CD14-positive monocyte (primary cell): ENCODE results near the gene AIF1. TPM values are rescaled to one million over a fixed set of nuclear protein-coding genes. Genes with fewer than 3 reads are reported as not detected.

Source experiments
- DNase-seq, 3 donors: peaks; one replicate each; pipeline ENCODE4 v3.0.0-alpha.2; 2011 to 2022
- H2AFZ ChIP-seq: 2 replicates; pipeline ENCODE4 v1.6.0; 2012; ENCODE audit warnings: mild to moderate bottlenecking, low read depth, low read length, inconsistent platforms; ENCODE audit not compliant: insufficient read depth, poor library complexity, severe bottlenecking
- H3K27ac ChIP-seq, 2 donors: 1 replicate in 1 of 2; 2 replicates in 1 of 2; pipeline ENCODE4 v1.5.1; 2012 to 2013; ENCODE audit warnings: low read length in 2 of 2, control low read depth in 1 of 2, inconsistent platforms in 1 of 2, low read depth in 1 of 2, mild to moderate bottlenecking in 1 of 2
- H3K27me3 ChIP-seq, 2 donors: one replicate each; pipeline versions ENCODE4 v1.6.0 to v1.6.1; 2011 to 2013; ENCODE audit warnings: low read length in 2 of 2; ENCODE audit not compliant: control insufficient read depth in 2 of 2, insufficient read depth in 2 of 2
- H3K36me3 ChIP-seq, 2 donors: replicated peaks in 1 of 2; 1 replicate in 1 of 2; 2 replicates in 1 of 2; pipeline versions ENCODE4 v1.5.1 to v1.6.1; 2012 to 2013; ENCODE audit warnings: low read length in 2 of 2, control low read depth in 1 of 2, inconsistent platforms in 1 of 2, mild to moderate bottlenecking in 1 of 2; ENCODE audit not compliant: insufficient read depth in 2 of 2, control insufficient read depth in 1 of 2
- H3K4me1 ChIP-seq, 2 donors: 1 replicate in 1 of 2; 2 replicates in 1 of 2; pipeline versions ENCODE4 v1.5.1 to v1.6.1; 2012 to 2013; ENCODE audit warnings: low read length in 2 of 2, control low read depth in 1 of 2, inconsistent platforms in 1 of 2, mild to moderate bottlenecking in 1 of 2, moderate library complexity in 1 of 2; ENCODE audit not compliant: insufficient read depth in 2 of 2, control insufficient read depth in 1 of 2
- H3K4me2 ChIP-seq: replicated peaks from 2 replicates; pipeline ENCODE3; 2012; ENCODE audit warnings: low read length, moderate library complexity, mild to moderate bottlenecking; ENCODE audit not compliant: poor library complexity, severe bottlenecking; ENCODE audit errors: extremely low read depth
- H3K4me3 ChIP-seq, 3 experiments: fragments of 200-600 bp in 1 of 3; sonication (generic) in 1 of 3; replicated peaks in 1 of 3; 1 replicate in 2 of 3; 2 replicates in 1 of 3; pipeline ENCODE4 v1.5.1; 2011 to 2013; ENCODE audit warnings: low read length in 3 of 3, mild to moderate bottlenecking in 3 of 3, control low read depth in 2 of 3, low read depth in 2 of 3, inconsistent platforms in 1 of 3, moderate library complexity in 1 of 3
- H3K79me2 ChIP-seq: 2 replicates; pipeline ENCODE4 v1.6.0; 2012; ENCODE audit warnings: mild to moderate bottlenecking, control low read depth, inconsistent platforms, low read length, moderate library complexity; ENCODE audit not compliant: insufficient read depth
- H3K9ac ChIP-seq: 2 replicates; pipeline ENCODE4 v1.6.0; 2017; ENCODE audit warnings: low read length, mild to moderate bottlenecking; ENCODE audit not compliant: insufficient read depth, poor library complexity, severe bottlenecking
- H3K9me3 ChIP-seq, 2 donors: replicated peaks in 1 of 2; 1 replicate in 1 of 2; 2 replicates in 1 of 2; pipeline versions ENCODE4 v1.5.1 to v1.6.1; 2012 to 2013; ENCODE audit warnings: low read length in 2 of 2, control low read depth in 1 of 2; ENCODE audit not compliant: control insufficient read depth in 1 of 2, insufficient read depth in 1 of 2
- H4K20me1 ChIP-seq: 2 replicates; pipeline ENCODE4 v1.6.0; 2012; ENCODE audit warnings: mild to moderate bottlenecking, low read length, control low read depth, moderate library complexity; ENCODE audit not compliant: insufficient read depth
- H3K27ac Mint-ChIP-seq, 7 donors: one replicate each; pipeline ENCODE4 v1.8.0; 2020; ENCODE audit warnings: mild to moderate bottlenecking in 7 of 7, mixed read lengths in 7 of 7, moderate library complexity in 6 of 7, inconsistent platforms in 2 of 7
- H3K27me3 Mint-ChIP-seq, 3 donors: one replicate each; pipeline ENCODE4 v1.8.0; 2021 to 2022; ENCODE audit warnings: low read depth in 3 of 3, mild to moderate bottlenecking in 3 of 3, mixed read lengths in 3 of 3, moderate library complexity in 3 of 3, inconsistent platforms in 1 of 3
- H3K36me3 Mint-ChIP-seq, 2 donors: one replicate each; pipeline ENCODE4 v1.8.0; 2020; ENCODE audit warnings: mixed read lengths in 2 of 2, inconsistent platforms in 1 of 2, mild to moderate bottlenecking in 1 of 2
- H3K4me1 Mint-ChIP-seq: one replicate; pipeline ENCODE4 v1.8.0; 2020; ENCODE audit warnings: mild to moderate bottlenecking, mixed read lengths
- H3K4me3 Mint-ChIP-seq, 2 donors: one replicate each; pipeline ENCODE4 v1.8.0; 2020; ENCODE audit warnings: mild to moderate bottlenecking in 2 of 2, mixed read lengths in 2 of 2, moderate library complexity in 1 of 2
- H3K9me3 Mint-ChIP-seq, 7 donors: one replicate each; pipeline ENCODE4 v1.8.0; 2020 to 2022; ENCODE audit warnings: mixed read lengths in 7 of 7, mild to moderate bottlenecking in 6 of 7, moderate library complexity in 6 of 7, inconsistent platforms in 2 of 7
- WGBS: methylation state at CpG from one replicate; pipeline ENCODE4 v1.1.5; 2013; ENCODE audit warnings: missing lambda C conversion rate; ENCODE audit not compliant: insufficient coverage; 5-methylcytosine and 5-hydroxymethylcytosine counted together
- intact Hi-C, 2 donors: fragments of 100-400 bp; cut with micrococcal nuclease; formaldehyde crosslinking; loops; one replicate each; pipeline versions ENCODE4 v1.15.0 to v1.15.1; 2023
- polyA plus RNA-seq, 3 donors: library from polyadenylated mRNA; depleted of rRNA in 1 of 3; unstranded in 2 of 3; stranded (reverse) in 1 of 3; fragments of 300-500 nt in 2 of 3; fragments of >200 nt in 1 of 3; fragmentation: Illumina TruSeq in 2 of 3; gene quantifications; 1 replicate in 2 of 3; 2 replicates in 1 of 3; pipeline ENCODE4 v1.2.3, GENCODE V29; 2012 to 2021
- TF ChIP-seq, protein P1 (sequence below): fragments of 200-600 bp; IDR thresholded peaks from one replicate; pipeline ENCODE4 v1.8.0; 2022; ENCODE audit warnings: antibody characterized with exemption, mild to moderate bottlenecking

Gene AIF1
- polyA plus RNA-seq, 3 donors, result 952 to 2,310 (median 2,275) TPM

DNA sequence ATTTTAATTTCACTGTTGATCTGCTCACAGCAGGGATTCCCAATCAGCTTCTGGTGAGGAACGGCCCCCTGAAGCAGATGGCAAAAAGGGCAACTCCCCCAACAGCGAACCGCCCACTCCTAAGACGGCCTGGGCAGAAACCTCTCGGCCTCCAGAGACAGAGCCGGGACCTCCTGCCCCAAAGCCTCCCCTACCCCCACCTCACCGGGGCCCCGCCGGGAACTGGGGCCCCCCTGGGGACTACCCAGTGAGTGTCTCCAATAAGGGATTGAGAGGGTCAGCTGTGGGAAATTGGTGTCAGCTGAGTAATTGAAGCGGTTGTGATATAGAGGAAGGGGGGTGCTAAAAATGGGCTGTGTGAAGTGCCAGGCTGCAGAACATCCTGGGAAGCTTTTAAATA lies 11.9 kb downstream of the AIF1 start:
- no peak overlapping the region for H3K9ac ChIP-seq
- no peak overlapping the region for H3K4me2 ChIP-seq
- H3K36me3 ChIP-seq, result peaks cover 82 to 90% of the 10 kb centered on the region in 2 donors
- TF ChIP-seq, protein P1, sequence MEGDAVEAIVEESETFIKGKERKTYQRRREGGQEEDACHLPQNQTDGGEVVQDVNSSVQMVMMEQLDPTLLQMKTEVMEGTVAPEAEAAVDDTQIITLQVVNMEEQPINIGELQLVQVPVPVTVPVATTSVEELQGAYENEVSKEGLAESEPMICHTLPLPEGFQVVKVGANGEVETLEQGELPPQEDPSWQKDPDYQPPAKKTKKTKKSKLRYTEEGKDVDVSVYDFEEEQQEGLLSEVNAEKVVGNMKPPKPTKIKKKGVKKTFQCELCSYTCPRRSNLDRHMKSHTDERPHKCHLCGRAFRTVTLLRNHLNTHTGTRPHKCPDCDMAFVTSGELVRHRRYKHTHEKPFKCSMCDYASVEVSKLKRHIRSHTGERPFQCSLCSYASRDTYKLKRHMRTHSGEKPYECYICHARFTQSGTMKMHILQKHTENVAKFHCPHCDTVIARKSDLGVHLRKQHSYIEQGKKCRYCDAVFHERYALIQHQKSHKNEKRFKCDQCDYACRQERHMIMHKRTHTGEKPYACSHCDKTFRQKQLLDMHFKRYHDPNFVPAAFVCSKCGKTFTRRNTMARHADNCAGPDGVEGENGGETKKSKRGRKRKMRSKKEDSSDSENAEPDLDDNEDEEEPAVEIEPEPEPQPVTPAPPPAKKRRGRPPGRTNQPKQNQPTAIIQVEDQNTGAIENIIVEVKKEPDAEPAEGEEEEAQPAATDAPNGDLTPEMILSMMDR, result no peak
- peaks cover 74% of the 10 kb centered on the region for H3K79me2 ChIP-seq
- peak overlapping the region in 1 of 2 donors; percentile 20 for H3K27ac ChIP-seq
- peaks cover 64% of the 10 kb centered on the region for H4K20me1 ChIP-seq
- Mint-ChIP-seq H3K9me3 (no peaks in the 10 kb centered on the region), H3K4me3 (no peak overlapping the region), H3K4me1 (peaks cover 12% of the 10 kb centered on the region), H3K27ac (peak overlapping the region in 3 of 7 donors; percentile 66 to 80 (median 66)), H3K36me3 (peaks cover 83 to 89% of the 10 kb centered on the region in 2 donors), H3K27me3 (peaks cover 0 to 3% (median 1%) of the 10 kb centered on the region in 3 donors)
- intact Hi-C loops, result no loop called here
- no peaks in the 10 kb centered on the region for H3K9me3 ChIP-seq
- H3K27me3 ChIP-seq, result no peaks in the 10 kb centered on the region
- H3K4me1 ChIP-seq, result peaks cover 12 to 13% of the 10 kb centered on the region in 2 donors
- H2AFZ ChIP-seq, result no peak overlapping the region
- H3K4me3 ChIP-seq, result no peak overlapping the region
- 100% methylated on average over 2 of the region's 10 CpGs for WGBS
- DNase-seq, result no peak

DNA sequence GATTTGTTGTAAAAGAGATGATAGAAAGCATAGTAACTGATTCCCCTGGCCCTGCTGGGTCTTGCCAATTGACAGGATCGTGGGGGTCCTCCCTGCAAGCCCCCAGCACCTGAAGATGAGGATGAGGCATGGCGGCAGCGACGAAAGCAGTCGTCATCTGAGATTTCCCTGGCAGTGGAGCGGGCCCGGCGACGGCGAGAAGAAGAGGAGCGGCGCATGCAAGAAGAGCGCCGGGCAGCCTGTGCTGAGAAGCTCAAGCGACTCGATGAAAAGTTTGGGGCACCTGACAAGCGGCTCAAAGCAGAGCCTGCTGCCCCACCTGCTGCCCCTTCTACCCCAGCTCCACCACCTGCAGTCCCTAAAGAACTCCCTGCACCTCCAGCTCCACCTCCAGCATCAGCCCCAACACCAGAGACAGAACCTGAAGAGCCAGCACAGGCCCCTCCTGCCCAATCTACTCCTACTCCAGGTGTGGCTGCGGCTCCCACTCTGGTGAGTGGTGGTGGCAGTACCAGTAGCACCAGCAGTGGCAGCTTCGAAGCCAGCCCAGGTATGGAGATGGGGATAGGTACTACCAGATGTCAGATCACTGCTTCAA lies 12.8 kb downstream of the AIF1 start:
- peaks cover 0 to 3% (median 0%) of the 10 kb centered on the region in 3 donors for H3K27me3 Mint-ChIP-seq
- H3K9me3 ChIP-seq, result no peaks in the 10 kb centered on the region
- H3K27ac ChIP-seq, result peak overlapping the region in 1 of 2 donors; percentile 20
- no peak overlapping the region for H3K4me3 Mint-ChIP-seq
- no peak overlapping the region for H3K4me2 ChIP-seq
- intact Hi-C loops, result no loop called here
- H3K9me3 Mint-ChIP-seq, result no peaks in the 10 kb centered on the region
- TF ChIP-seq, protein P1, result no peak
- no peaks in the 10 kb centered on the region for H3K27me3 ChIP-seq
- H3K27ac Mint-ChIP-seq, result peak overlapping the region in 2 of 7 donors; percentile 66 to 81
- peaks cover 4% of the 10 kb centered on the region for H3K4me1 Mint-ChIP-seq
- DNase-seq, result no peak
- no peak overlapping the region for H3K9ac ChIP-seq
- peaks cover 91 to 98% of the 10 kb centered on the region in 2 donors for H3K36me3 Mint-ChIP-seq
- H3K36me3 ChIP-seq, result peaks cover 90 to 98% of the 10 kb centered on the region in 2 donors
- 98% methylated on average over 14 of the region's 19 CpGs for WGBS
- no peak overlapping the region for H3K4me3 ChIP-seq
- no peak overlapping the region for H2AFZ ChIP-seq
- H3K79me2 ChIP-seq, result peaks cover 73% of the 10 kb centered on the region
- peaks cover 4 to 5% of the 10 kb centered on the region in 2 donors for H3K4me1 ChIP-seq
- H4K20me1 ChIP-seq, result peaks cover 73% of the 10 kb centered on the region
